Liver (tissue), 9 donors: Measurements from ENCODE around the gene ABHD17C. TPM values are rescaled to one million over a fixed set of nuclear protein-coding genes. Genes with fewer than 3 reads are reported as not detected.

ENCODE experiments used
- DNase-seq: peaks from one replicate; pipeline ENCODE4 v3.0.0-alpha.2; 2017; ENCODE audit warnings: low spot score
- H3K27ac ChIP-seq, 2 donors: one replicate each; pipeline ENCODE4 v1.7.0; 2013; ENCODE audit warnings: inconsistent platforms in 2 of 2, low read length in 2 of 2, control low read depth in 1 of 2, low read depth in 1 of 2, mild to moderate bottlenecking in 1 of 2
- H3K27me3 ChIP-seq, 4 donors: one replicate each; pipeline versions ENCODE4 v1.6.1 to v1.7.0; 2013; ENCODE audit warnings: low read length in 3 of 4, inconsistent platforms in 1 of 4, mild to moderate bottlenecking in 1 of 4, moderate library complexity in 1 of 4; ENCODE audit not compliant: control insufficient read depth in 4 of 4, insufficient read depth in 4 of 4
- H3K36me3 ChIP-seq, 4 donors: one replicate each; pipeline versions ENCODE4 v1.6.1 to v1.7.0; 2013; ENCODE audit warnings: low read length in 3 of 4, mild to moderate bottlenecking in 3 of 4, low read depth in 1 of 4, moderate library complexity in 1 of 4; ENCODE audit not compliant: control insufficient read depth in 4 of 4, insufficient read depth in 3 of 4
- H3K4me1 ChIP-seq, 4 donors: one replicate each; pipeline versions ENCODE4 v1.6.1 to v1.7.0; 2013; ENCODE audit warnings: low read length in 3 of 4, mild to moderate bottlenecking in 3 of 4, moderate library complexity in 1 of 4; ENCODE audit not compliant: control insufficient read depth in 4 of 4, insufficient read depth in 4 of 4
- H3K4me3 ChIP-seq, 3 donors: one replicate each; pipeline versions ENCODE4 v1.6.1 to v1.7.0; 2013; ENCODE audit warnings: low read length in 3 of 3, control low read depth in 1 of 3, low read depth in 1 of 3, mild to moderate bottlenecking in 1 of 3
- H3K9ac ChIP-seq, 2 donors: one replicate each; pipeline ENCODE4 v1.7.0; 2013; ENCODE audit warnings: low read length in 2 of 2, mild to moderate bottlenecking in 2 of 2, moderate library complexity in 2 of 2, control low read depth in 1 of 2, low read depth in 1 of 2
- H3K9me3 ChIP-seq, 4 donors: one replicate each; pipeline versions ENCODE4 v1.6.1 to v1.7.0; 2013; ENCODE audit warnings: low read length in 3 of 4; ENCODE audit not compliant: control insufficient read depth in 4 of 4
- EGR1 ChIP-seq, 2 donors: IDR thresholded peaks; 2 replicates each; pipeline ENCODE4 v1.6.1; 2016 to 2018; ENCODE audit warnings: antibody characterized with exemption in 2 of 2, low read depth in 2 of 2
- FOXA2 ChIP-seq: IDR thresholded peaks from 2 replicates; pipeline ENCODE4 v1.6.1; 2016; ENCODE audit warnings: antibody characterized with exemption
- GABPA ChIP-seq, 2 donors: IDR thresholded peaks in 1 of 2; conservative IDR thresholded peaks in 1 of 2; 2 replicates each; pipeline ENCODE4 v1.6.1; 2016; ENCODE audit warnings: antibody characterized with exemption in 2 of 2, mild to moderate bottlenecking in 1 of 2, moderate library complexity in 1 of 2
- HNF4A ChIP-seq, 2 donors: conservative IDR thresholded peaks; 2 replicates each; pipeline ENCODE4 v1.6.1; 2016; ENCODE audit warnings: antibody characterized with exemption in 2 of 2, mild to moderate bottlenecking in 2 of 2
- JUND ChIP-seq, 2 donors: IDR thresholded peaks; 2 replicates each; pipeline ENCODE4 v1.6.1; 2016; ENCODE audit warnings: antibody characterized with exemption in 2 of 2
- NR2F2 ChIP-seq: IDR thresholded peaks from 2 replicates; pipeline ENCODE4 v1.6.1; 2016; ENCODE audit warnings: antibody characterized with exemption
- REST ChIP-seq: IDR thresholded peaks from 2 replicates; pipeline ENCODE4 v1.6.1; 2016; ENCODE audit warnings: antibody characterized with exemption, mild to moderate bottlenecking
- TAF1 ChIP-seq: conservative IDR thresholded peaks from 2 replicates; pipeline ENCODE4 v1.6.1; 2016; ENCODE audit warnings: antibody characterized with exemption, mild to moderate bottlenecking
- WGBS: extraction: QIAGEN DNeasy Blood & Tissue Kit; methylation state at CpG from one replicate; pipeline ENCODE4 v1.1.7; 2013; 5-methylcytosine and 5-hydroxymethylcytosine counted together
- polyA plus RNA-seq, 2 donors: library from polyadenylated mRNA; stranded (reverse) in 1 of 2; unstranded in 1 of 2; fragments of 200-250 nt in 1 of 2; fragments of >200 nt in 1 of 2; fragmentation: Nextera tagmentation in 1 of 2; extraction: Ambion mirVana in 1 of 2; gene quantifications; one replicate each; pipeline versions ENCODE4 v1.2.1 to v1.2.3, GENCODE V29; 2013 to 2015
- total RNA-seq, 2 donors: library from RNA; depleted of rRNA; stranded (reverse); fragments of >200 nt; gene quantifications; one replicate each; pipeline ENCODE4 v1.2.3, GENCODE V29; 2014
- TF ChIP-seq, protein P1 (sequence below): IDR thresholded peaks from 2 replicates; pipeline ENCODE4 v1.6.1; 2016; ENCODE audit warnings: antibody characterized with exemption
- TF ChIP-seq, protein P2 (sequence below): IDR thresholded peaks from 2 replicates; pipeline ENCODE4 v1.6.1; 2016; ENCODE audit warnings: antibody characterized with exemption
- TF ChIP-seq, protein P3 (sequence below): fragments of 150-350 bp; IDR thresholded peaks from 2 replicates; pipeline ENCODE4 v1.5.1; 2017; ENCODE audit warnings: improper control_type of control experiment, low read depth, low read length; ENCODE audit not compliant: missing input control
- donor health status: healthy.
- donor health status: healthy.
- donor health status: healthy.
- donor health status: healthy.
- donor health status: healthy.

The ABHD17C gene
- total and polyA plus RNA-seq, 4 donors, result 0.79 to 3.0 (median 2.0) TPM

- DNase-seq, result no peak
- H3K9ac ChIP-seq, result no peak overlapping the region
- WGBS, result 74% methylated on average over 8 of the region's 8 CpGs
- H3K27ac ChIP-seq, result no peak overlapping the region
- no peaks in the 10 kb centered on the region for H3K27me3 ChIP-seq
- H3K36me3 ChIP-seq, result no peaks in the 10 kb centered on the region
- TF ChIP-seq JUND (IDR thresholded peaks at IDR 0.05), result no peak
- no peak for TF ChIP-seq TAF1
- no peak for TF ChIP-seq FOXA2
- TF ChIP-seq, protein P1, sequence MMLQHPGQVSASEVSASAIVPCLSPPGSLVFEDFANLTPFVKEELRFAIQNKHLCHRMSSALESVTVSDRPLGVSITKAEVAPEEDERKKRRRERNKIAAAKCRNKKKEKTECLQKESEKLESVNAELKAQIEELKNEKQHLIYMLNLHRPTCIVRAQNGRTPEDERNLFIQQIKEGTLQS, result no peak
- no peak for TF ChIP-seq EGR1 (IDR thresholded peaks at IDR 0.05; ENCODE audit: low read depth in 2 of 2)
- no peak for TF ChIP-seq NR2F2
- TF ChIP-seq HNF4A (conservative IDR thresholded peaks at IDR 0.05), result no peak
- no peaks in the 10 kb centered on the region for H3K9me3 ChIP-seq
- H3K4me1 ChIP-seq, result no peaks in the 10 kb centered on the region
- no peak overlapping the region for H3K4me3 ChIP-seq
Observed at GRCh38 chr15:80706161-80706560, 11.1 kb downstream of the ABHD17C start.

DNA sequence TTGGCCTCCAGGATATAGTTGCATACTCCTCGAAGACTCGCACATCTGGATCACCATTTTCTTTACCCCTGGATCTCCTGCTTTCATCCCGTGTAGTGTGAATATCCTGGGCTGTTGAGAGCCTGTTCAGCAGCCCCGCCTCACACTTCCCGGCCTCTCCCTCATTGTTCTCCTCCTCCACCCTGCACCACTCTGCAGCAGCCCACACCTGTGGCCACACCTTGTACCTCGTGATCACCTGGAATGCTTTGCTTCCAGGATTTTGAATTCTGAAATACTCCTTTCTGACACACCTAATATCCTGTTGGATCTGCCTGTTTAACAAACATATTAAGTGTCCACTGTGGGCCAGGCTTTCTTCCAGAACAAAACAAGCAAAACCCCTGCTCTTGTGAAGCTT lies 14.4 kb downstream of the ABHD17C start:
- no peak for DNase-seq
- Histone ChIP-seq H3K4me1 (no peaks in the 10 kb centered on the region), H3K36me3 (no peaks in the 10 kb centered on the region), H3K4me3 (no peak overlapping the region), H3K9ac (no peak overlapping the region), H3K27me3 (no peaks in the 10 kb centered on the region), H3K9me3 (no peaks in the 10 kb centered on the region), H3K27ac (no peak overlapping the region)
- WGBS, result 94% methylated on average over 6 of the region's 6 CpGs
- TF ChIP-seq, protein P2, sequence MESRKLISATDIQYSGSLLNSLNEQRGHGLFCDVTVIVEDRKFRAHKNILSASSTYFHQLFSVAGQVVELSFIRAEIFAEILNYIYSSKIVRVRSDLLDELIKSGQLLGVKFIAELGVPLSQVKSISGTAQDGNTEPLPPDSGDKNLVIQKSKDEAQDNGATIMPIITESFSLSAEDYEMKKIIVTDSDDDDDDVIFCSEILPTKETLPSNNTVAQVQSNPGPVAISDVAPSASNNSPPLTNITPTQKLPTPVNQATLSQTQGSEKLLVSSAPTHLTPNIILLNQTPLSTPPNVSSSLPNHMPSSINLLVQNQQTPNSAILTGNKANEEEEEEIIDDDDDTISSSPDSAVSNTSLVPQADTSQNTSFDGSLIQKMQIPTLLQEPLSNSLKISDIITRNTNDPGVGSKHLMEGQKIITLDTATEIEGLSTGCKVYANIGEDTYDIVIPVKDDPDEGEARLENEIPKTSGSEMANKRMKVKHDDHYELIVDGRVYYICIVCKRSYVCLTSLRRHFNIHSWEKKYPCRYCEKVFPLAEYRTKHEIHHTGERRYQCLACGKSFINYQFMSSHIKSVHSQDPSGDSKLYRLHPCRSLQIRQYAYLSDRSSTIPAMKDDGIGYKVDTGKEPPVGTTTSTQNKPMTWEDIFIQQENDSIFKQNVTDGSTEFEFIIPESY, result no peak
- no peak for TF ChIP-seq GABPA (IDR thresholded peaks at IDR 0.05 in 1 of 2, conservative IDR thresholded peaks at IDR 0.05 in 1 of 2)

DNA sequence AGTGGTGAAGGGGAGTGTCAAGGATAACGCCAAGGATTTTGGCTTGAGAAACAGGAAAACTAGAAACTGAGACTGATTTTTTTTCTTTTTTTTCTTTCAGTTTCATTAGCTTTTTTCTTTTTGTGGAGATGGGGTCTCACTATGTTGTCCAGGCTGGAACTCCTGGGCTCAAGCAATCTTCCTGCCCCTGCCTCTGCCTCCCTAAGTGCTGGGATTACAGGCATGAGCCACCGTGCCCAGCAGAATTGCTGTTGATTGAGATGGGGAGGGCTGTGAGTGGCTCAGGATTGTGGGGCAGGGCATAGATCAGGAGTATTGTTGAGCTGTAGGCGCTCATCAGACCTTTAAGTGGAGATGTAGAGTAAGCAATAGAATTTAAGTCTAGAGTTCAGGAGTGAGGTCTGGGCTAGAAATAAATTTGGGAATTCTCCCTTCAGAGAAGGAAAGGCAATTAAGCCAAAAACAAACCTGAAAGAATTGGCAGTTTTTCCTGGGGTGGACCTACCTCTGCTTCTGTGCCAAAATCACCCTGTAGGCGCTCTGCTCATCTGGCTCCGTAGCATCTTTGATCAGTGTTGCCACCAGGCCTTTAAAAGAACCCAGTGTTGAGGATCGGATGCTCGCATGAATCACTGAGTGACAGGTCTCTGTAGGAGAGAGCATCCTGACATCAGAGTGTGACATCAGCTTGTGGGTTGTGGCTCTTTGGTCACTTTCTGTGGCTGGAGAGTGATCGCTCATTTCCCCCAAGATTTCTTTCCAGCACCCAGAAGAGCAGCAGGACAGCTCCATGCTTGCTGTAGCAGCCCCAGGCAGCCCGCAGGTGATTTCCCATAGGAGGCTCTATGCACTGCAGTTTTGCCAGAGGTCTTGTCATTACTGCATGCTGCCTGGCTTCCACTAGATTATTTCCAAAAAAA lies 15.8 kb downstream of the ABHD17C start:
- Histone ChIP-seq H3K27me3 (no peaks in the 10 kb centered on the region), H3K36me3 (no peaks in the 10 kb centered on the region), H3K27ac (no peak overlapping the region), H3K4me3 (no peak overlapping the region), H3K4me1 (no peaks in the 10 kb centered on the region), H3K9me3 (no peaks in the 10 kb centered on the region), H3K9ac (no peak overlapping the region)
- no peak for DNase-seq
- WGBS, result 91% methylated on average over 9 of the region's 9 CpGs
- TF ChIP-seq REST, result no peak
- TF ChIP-seq, protein P3, sequence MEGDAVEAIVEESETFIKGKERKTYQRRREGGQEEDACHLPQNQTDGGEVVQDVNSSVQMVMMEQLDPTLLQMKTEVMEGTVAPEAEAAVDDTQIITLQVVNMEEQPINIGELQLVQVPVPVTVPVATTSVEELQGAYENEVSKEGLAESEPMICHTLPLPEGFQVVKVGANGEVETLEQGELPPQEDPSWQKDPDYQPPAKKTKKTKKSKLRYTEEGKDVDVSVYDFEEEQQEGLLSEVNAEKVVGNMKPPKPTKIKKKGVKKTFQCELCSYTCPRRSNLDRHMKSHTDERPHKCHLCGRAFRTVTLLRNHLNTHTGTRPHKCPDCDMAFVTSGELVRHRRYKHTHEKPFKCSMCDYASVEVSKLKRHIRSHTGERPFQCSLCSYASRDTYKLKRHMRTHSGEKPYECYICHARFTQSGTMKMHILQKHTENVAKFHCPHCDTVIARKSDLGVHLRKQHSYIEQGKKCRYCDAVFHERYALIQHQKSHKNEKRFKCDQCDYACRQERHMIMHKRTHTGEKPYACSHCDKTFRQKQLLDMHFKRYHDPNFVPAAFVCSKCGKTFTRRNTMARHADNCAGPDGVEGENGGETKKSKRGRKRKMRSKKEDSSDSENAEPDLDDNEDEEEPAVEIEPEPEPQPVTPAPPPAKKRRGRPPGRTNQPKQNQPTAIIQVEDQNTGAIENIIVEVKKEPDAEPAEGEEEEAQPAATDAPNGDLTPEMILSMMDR, result no peak
